Loucy (cell line): ENCODE data around the gene C1orf159.

Experiments
- H2AFZ ChIP-seq: fragments of 200-600 bp; sonication (generic); 2 replicates; pipeline ENCODE4 v1.6.0; 2016; ENCODE audit warnings: antibody characterized with exemption, mild to moderate bottlenecking, low read length, moderate library complexity
- H3F3A ChIP-seq: fragments of 200-600 bp; 2 replicates; pipeline ENCODE4 v1.6.0; 2016; ENCODE audit warnings: antibody characterized with exemption, low read depth, mild to moderate bottlenecking
- H3K27me3 ChIP-seq: fragments of 200-600 bp; sonication (generic); 2 replicates; pipeline ENCODE4 v1.6.1; 2014; ENCODE audit warnings: low read length, mild to moderate bottlenecking; ENCODE audit not compliant: insufficient read depth, poor library complexity, severe bottlenecking
- H3K36me3 ChIP-seq: fragments of 200-600 bp; sonication (generic); 2 replicates; pipeline ENCODE4 v1.6.1; 2016; ENCODE audit warnings: low read length; ENCODE audit not compliant: insufficient read depth
- H3K4me1 ChIP-seq: fragments of 200-600 bp; sonication (generic); 2 replicates; pipeline ENCODE4 v1.5.1; 2014; ENCODE audit warnings: low read length, mild to moderate bottlenecking; ENCODE audit not compliant: insufficient read depth, poor library complexity, severe bottlenecking
- H3K4me2 ChIP-seq: fragments of 200-600 bp; sonication (generic); 2 replicates; pipeline ENCODE4 v1.6.0; 2014; ENCODE audit warnings: antibody characterized with exemption, low read length, low read depth, mild to moderate bottlenecking; ENCODE audit not compliant: poor library complexity, severe bottlenecking
- H3K4me3 ChIP-seq: fragments of 200-600 bp; sonication (generic); 2 replicates; pipeline ENCODE4 v1.5.1; 2014; ENCODE audit warnings: low read length, mild to moderate bottlenecking, mixed read lengths; ENCODE audit not compliant: poor library complexity, severe bottlenecking
- H3K79me2 ChIP-seq: fragments of 200-600 bp; sonication (generic); 2 replicates; pipeline ENCODE4 v1.6.1; 2014; ENCODE audit warnings: low read length; ENCODE audit not compliant: insufficient read depth
- H3K9ac ChIP-seq: fragments of 200-600 bp; sonication (generic); 2 replicates; pipeline ENCODE4 v1.6.0; 2014; ENCODE audit warnings: mild to moderate bottlenecking, low read depth, low read length, moderate library complexity; ENCODE audit not compliant: poor library complexity, severe bottlenecking
- H3K9me2 ChIP-seq: fragments of 200-600 bp; sonication (generic); replicated peaks from 2 replicates; pipeline ENCODE4 v1.6.1; 2016; ENCODE audit warnings: low read depth, low read length, mixed read lengths
- H3K9me3 ChIP-seq: fragments of 200-600 bp; sonication (generic); 2 replicates; pipeline ENCODE4 v1.6.1; 2014; ENCODE audit warnings: mild to moderate bottlenecking, antibody characterized with exemption, low read length, low read depth; ENCODE audit not compliant: insufficient read depth
- H4K20me1 ChIP-seq: fragments of 200-600 bp; sonication (generic); 2 replicates; pipeline ENCODE4 v1.6.0; 2014; ENCODE audit warnings: antibody characterized with exemption, low read length, mild to moderate bottlenecking; ENCODE audit not compliant: insufficient read depth, poor library complexity, severe bottlenecking
- CTCF ChIP-seq: fragments of 200-600 bp; sonication (generic); conservative IDR thresholded peaks from 2 replicates; pipeline ENCODE4 v1.5.1; 2014; ENCODE audit warnings: mild to moderate bottlenecking, antibody characterized with exemption, low read length
- EZH2phosphoT487 ChIP-seq: fragments of 200-600 bp; IDR thresholded peaks from 2 replicates; pipeline ENCODE4 v1.6.1; 2018; ENCODE audit warnings: antibody characterized with exemption, mild to moderate bottlenecking, moderate library complexity, borderline replicate concordance

C1orf159 gene

GRCh38 chr1:1161683-1162079, 45.8 kb upstream of the C1orf159 start:
- H3K27me3 ChIP-seq, result no peaks in the 10 kb centered on the region
- H4K20me1 ChIP-seq, result no peaks in the 10 kb centered on the region
- H3F3A ChIP-seq, result no peaks in the 10 kb centered on the region
- H3K9ac ChIP-seq, result no peak overlapping the region
- H3K4me3 ChIP-seq, result no peak overlapping the region
- no peaks in the 10 kb centered on the region for H3K9me3 ChIP-seq
- no peaks in the 10 kb centered on the region for H3K9me2 ChIP-seq
- peaks cover 20% of the 10 kb centered on the region for H3K4me1 ChIP-seq
- no peak overlapping the region for H3K4me2 ChIP-seq
- no peak overlapping the region for H2AFZ ChIP-seq
- TF ChIP-seq EZH2phosphoT487, result no peak
- no peak for TF ChIP-seq CTCF
- no peaks in the 10 kb centered on the region for H3K79me2 ChIP-seq
- no peaks in the 10 kb centered on the region for H3K36me3 ChIP-seq

DNA sequence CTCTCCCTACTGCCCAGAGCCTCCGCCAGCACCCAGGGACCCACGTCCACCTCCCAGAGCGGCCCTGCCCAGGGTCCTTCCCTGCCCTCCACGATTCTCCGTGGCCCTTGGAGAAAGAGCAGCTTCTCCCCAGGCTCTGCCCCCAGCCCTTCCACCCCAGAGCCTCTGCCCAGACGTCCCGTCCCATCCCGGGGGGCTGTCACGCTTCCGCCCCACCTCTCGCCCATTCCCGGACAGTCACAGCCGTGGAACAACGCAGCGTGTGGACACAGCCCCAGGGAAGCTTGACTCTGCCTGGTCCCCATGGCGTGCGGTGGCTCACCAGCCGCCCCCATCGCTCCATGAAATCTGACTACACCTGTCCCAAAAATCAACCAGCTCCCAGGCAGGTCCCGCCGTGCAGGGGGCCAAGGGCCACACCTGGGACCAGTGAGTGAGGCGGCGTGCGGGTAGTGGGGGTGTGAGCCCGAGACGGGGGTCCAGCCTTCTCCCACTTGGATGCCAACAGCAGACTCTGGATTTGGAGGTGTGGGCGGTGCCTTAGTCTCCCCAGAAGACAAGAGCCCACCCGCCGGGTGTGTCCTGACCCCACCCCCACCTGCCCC, 45.3 kb upstream of the C1orf159 start:
- H3K4me2 ChIP-seq, result no peak overlapping the region
- no peaks in the 10 kb centered on the region for H3K27me3 ChIP-seq
- H3K9me2 ChIP-seq, result no peaks in the 10 kb centered on the region
- no peak overlapping the region for H2AFZ ChIP-seq
- no peaks in the 10 kb centered on the region for H3K9me3 ChIP-seq
- H3K9ac ChIP-seq, result no peak overlapping the region
- peaks cover 20% of the 10 kb centered on the region for H3K4me1 ChIP-seq
- no peaks in the 10 kb centered on the region for H3K79me2 ChIP-seq
- H3F3A ChIP-seq, result no peaks in the 10 kb centered on the region
- H4K20me1 ChIP-seq, result no peaks in the 10 kb centered on the region
- TF ChIP-seq CTCF (no peak), EZH2phosphoT487 (no peak)
- H3K36me3 ChIP-seq, result no peaks in the 10 kb centered on the region
- H3K4me3 ChIP-seq, result no peak overlapping the region

DNA sequence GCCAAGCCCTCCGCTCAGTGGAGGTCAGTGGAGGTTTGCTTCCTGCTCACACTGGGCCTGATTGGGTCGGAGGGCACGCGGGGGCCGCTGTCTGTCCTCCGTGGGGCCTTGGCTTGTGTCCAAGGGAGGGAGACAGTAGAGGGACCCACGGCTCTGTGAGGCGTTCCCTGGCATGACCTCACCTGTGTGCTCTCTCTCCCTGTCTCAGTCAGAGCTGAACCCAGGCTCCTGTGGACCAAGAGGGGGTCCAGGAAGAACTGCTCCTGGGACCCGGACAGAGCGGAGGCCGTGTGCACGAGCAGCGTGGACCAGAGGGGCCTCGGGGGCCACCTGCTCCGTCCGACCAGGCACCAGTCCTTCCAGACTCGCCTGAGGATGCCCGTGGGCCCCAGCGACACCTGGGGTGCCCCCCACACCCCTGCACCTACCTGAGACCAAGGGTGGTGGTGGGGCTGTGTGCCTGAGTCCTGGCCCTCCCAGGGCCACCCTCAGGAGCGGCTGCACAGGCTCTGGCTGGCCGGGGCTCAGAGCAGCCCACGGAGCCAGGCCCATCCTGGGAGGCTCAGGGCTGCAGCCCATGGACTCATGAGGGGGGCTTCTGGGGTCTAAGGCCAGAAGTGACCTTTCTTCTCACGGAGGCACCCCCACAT, 44.5 kb upstream of the C1orf159 start:
- Histone ChIP-seq H3K9ac (no peak overlapping the region), H3K36me3 (no peaks in the 10 kb centered on the region), H2AFZ (no peak overlapping the region), H3K9me2 (no peaks in the 10 kb centered on the region), H3K9me3 (no peaks in the 10 kb centered on the region), H3F3A (no peaks in the 10 kb centered on the region), H3K4me1 (peaks cover 16% of the 10 kb centered on the region), H3K4me2 (no peak overlapping the region), H3K4me3 (no peak overlapping the region), H4K20me1 (no peaks in the 10 kb centered on the region), H3K27me3 (no peaks in the 10 kb centered on the region), H3K79me2 (no peaks in the 10 kb centered on the region)
- TF ChIP-seq EZH2phosphoT487 (no peak), CTCF (no peak)
